Measurements from ENCODE around the gene DIAPH3.
"Not testable (repeated sequence)": the region's sequence is repeated elsewhere in the genome, so short reads cannot be mapped to it uniquely, and the experiment has no call there.

The DIAPH3 gene

DNA sequence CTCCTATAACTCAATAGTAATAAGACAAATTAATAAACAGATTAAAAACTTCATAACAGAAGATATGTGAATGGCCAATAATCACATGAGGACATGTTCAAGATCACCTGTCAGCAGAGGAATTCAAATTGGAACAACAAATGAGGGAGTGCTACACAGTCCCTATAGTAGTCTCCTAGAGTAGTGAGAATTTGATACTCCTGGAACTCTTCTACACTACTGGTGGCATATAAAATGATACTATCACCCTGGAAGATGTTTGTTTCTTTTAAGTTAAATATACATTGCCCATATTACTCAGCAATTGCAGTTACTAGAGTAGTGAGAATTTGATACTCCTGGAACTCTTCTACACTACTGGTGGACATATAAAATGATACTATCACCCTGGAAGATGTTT is 115.4 kb downstream of the DIAPH3 start:
- DNase-seq (ENCODE audit: low read depth, low spot score); H3K4me3 ChIP-seq (ENCODE audit: low read length): not testable (repeated sequence)

- no peak overlapping the region for H3K4me3 ChIP-seq (ENCODE audit: low read length)
- DNase-seq (ENCODE audit: low read depth, low spot score), result no peak
Observed at GRCh38 chr13:60047918-60048317, 115.8 kb downstream of the DIAPH3 start.

DNA sequence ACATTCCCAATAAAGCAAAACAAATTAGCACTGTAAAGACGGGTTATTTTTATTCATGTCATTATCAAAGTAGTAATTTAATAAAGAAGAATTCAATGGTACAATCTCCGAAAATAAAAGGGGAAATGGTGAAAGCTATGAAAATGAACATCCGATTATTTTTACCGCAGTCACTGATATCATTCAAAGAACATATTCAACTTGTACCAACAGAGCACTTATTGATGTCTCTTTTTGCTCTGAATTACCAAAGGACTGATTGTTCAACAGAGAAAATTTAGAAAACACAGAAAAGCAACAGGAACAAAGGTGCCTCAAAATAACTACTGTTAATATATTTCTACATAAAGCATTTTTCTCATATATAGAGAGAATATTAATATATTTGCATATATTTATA is 119.4 kb downstream of the DIAPH3 start:
- no peak for DNase-seq (ENCODE audit: low read depth, low spot score)
- no peak overlapping the region for H3K4me3 ChIP-seq (ENCODE audit: low read length)

DNA sequence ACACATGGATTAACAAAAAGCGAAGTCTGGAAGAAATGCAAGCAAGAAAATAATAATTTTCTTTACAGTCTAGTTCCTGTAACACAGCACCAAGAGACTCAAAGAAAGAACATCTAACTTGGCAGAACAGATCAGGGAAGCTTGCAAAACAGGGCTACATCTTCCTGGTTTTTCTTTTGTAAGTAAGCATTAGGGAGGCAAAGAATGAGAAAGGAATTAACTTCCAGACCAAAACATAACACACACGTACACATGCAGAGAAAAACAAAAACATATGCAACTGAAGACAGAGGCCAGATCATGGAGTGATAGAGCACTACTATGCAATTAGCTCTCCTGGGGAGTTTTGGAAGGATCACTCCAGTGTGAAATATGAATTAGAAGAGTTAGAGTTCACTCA is 120.5 kb downstream of the DIAPH3 start:
- no peak overlapping the region for H3K4me3 ChIP-seq (ENCODE audit: low read length)

GRCh38 chr13:60040668-60041067 is 123.1 kb downstream of the DIAPH3 start:
- DNase-seq (ENCODE audit: low read depth, low spot score), result not testable (repeated sequence)

More for the DNA sequence above, 120.5 kb downstream of the DIAPH3 start:
- no peak for DNase-seq (ENCODE audit: low read depth, low spot score)

DNA sequence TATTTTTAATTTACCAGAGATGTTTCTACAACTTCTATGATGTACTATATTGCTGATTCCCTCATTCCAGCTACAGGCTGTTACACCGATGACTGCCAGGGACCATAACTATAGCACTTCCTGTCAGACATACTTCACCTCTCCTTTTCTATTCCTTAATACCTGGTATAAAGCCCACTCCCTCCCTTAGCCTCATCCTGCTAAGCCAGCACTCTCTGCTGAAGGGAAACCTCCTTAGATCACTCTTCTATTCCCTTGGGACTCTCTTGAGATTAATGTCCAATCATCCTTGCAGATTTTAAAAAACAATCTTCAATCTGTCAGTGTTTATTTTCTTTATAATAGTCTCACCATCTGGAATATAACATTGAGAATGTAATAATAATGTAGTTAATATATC is 127.9 kb downstream of the DIAPH3 start:
- DNase-seq (ENCODE audit: low read depth, low spot score), result no peak
- no peak overlapping the region for H3K4me3 ChIP-seq (ENCODE audit: low read length)

More at GRCh38 chr13:60040668-60041067, 123.1 kb downstream of the DIAPH3 start:
- not testable (repeated sequence) for H3K4me3 ChIP-seq (ENCODE audit: low read length)

GRCh38 chr13:60032851-60033250 is 130.9 kb downstream of the DIAPH3 start:
- H3K4me3 ChIP-seq (ENCODE audit: low read length), result no peak overlapping the region
- no peak for DNase-seq (ENCODE audit: low read depth, low spot score)

DNA sequence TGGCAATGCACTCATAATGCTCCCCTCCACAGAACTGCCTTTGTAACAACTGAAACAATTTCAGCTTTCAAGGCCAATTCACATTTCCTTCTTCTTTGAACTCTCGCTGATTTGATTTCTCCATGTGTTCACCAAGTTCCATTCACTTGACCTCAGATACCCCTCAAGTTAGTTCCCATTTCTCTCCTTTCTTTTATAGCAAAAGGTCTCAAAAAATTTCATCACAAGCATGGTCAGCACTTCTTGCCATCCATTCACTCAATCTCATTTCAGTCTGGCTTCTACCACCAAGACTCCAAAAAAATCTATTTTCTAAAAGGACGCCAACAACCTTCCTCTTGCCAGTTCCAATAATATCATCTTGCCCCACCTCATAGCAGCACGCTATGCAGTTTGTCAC is 135.7 kb downstream of the DIAPH3 start:
- DNase-seq (ENCODE audit: low read depth, low spot score), result no peak
- no peak overlapping the region for H3K4me3 ChIP-seq (ENCODE audit: low read length)

DNA sequence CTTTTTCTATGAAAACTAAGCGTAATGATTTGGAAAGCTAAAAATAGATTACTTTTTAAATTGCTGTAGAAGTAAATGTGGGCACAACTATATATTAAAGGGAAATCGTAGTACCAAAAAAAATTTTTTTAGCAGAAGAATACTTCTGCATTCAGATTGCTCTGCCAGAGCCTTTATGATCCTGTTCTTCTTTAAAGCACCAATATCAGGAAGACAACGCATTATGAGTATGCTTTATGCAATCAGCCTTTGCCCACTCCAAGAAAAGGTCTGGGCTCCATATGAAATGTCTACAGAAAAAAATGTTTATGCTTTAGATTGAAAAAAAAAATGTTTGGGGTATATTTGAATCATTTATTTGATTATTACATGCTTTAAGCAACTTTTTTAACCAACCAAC is 137.4 kb downstream of the DIAPH3 start:
- DNase-seq (ENCODE audit: low read depth, low spot score), result no peak
- H3K4me3 ChIP-seq (ENCODE audit: low read length), result no peak overlapping the region

- no peak for DNase-seq (ENCODE audit: low read depth, low spot score)
- H3K4me3 ChIP-seq (ENCODE audit: low read length), result no peak overlapping the region
Observed at GRCh38 chr13:60020288-60020687, 143.4 kb downstream of the DIAPH3 start.

- peak; percentile 20 for DNase-seq (ENCODE audit: low read depth, low spot score)
- H3K4me3 ChIP-seq (ENCODE audit: low read length), result no peak overlapping the region
Observed at GRCh38 chr13:60019119-60019993, 144.4 kb downstream of the DIAPH3 start.

DNA sequence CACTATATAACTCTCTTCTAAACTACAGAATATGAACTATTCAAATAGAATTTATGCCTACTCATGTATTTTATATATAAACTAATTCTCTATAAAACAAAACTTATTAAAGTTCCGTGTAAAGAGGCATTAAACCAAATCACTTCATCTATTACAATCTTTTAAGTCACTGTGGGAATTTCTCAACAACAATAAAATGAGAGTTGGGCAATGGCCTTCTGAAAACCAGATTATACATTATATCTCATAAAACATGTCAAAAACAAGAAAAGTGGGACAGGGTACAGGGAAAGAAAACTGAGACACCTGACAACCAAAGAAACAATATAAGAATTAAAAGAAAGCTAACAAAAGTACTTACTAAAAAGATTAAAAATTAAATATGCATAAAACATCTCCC is 145.2 kb downstream of the DIAPH3 start:
- DNase-seq (ENCODE audit: low read depth, low spot score), result no peak
- H3K4me3 ChIP-seq (ENCODE audit: low read length), result no peak overlapping the region

DNA sequence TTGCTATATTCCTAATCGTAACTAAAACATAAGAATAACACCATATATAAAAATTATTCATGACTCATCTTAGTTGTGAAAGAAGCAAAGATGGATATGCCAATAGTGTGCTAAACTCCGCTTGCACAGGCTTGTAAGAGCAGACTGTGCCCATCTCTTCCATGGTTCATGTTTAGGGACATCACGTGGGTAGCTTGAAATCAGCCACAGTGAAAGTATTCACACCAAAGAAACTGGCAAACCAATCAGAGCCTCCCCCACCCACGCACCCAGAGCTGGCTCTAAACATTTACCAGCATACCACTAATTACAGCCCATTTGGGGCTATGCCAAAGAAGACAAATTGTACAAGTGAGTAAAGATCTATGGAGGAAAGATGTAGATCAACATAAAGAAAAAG is 147.5 kb downstream of the DIAPH3 start:
- DNase-seq (ENCODE audit: low read depth, low spot score), result no peak
- H3K4me3 ChIP-seq (ENCODE audit: low read length), result no peak overlapping the region

GRCh38 chr13:60013166-60013565 is 150.6 kb downstream of the DIAPH3 start:
- no peak for DNase-seq (ENCODE audit: low read depth, low spot score)
- H3K4me3 ChIP-seq (ENCODE audit: low read length), result no peak overlapping the region

GRCh38 chr13:60012488-60012887 is 151.2 kb downstream of the DIAPH3 start:
- no peak overlapping the region for H3K4me3 ChIP-seq (ENCODE audit: low read length)
- no peak for DNase-seq (ENCODE audit: low read depth, low spot score)

DNA sequence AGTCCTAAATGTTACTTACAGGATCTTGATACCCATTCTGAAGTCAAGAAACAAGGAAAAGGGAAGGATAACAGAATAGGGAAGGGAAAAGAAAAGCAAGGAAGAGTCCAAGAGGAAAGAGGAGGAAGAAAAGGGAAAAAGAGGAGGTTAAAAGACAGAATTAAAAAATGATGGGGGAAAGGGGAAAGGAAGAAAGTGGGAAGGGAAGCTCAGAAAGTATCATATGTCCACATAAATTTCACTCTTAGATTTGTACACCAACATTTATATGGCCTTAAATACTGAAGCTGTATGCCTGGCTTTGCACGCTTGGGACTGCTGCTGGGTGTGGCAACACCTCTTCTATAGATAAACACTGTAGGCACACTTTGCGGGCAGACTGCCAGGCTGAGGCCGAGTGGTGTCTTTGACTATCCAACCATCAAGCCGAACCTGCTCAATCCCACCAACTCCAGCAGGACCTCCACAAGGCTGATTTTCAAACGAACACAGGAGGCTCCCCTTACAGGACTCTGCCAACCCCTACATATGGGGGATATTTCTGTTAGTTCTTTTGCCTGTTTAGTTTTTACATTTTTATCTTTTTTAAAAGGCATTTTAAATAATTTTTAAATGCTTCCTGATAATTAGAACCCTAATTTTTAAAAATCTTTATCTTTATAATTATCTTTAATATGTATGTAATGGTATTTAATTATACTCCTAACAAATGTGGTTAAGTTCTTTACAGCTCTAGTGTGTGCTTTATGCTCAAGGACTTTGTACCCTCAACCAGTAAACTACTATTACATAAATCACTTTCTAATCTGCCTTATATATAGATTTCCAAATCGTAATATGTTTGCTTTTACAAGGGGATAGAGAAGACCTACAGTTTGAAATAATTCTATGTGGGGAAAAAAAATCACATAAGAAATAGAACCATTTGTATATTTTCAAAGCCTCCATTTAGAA is 154.2 kb downstream of the DIAPH3 start:
- DNase-seq (ENCODE audit: low read depth, low spot score), result no peak
- no peak overlapping the region for H3K4me3 ChIP-seq (ENCODE audit: low read length)

- no peak overlapping the region for H3K4me3 ChIP-seq (ENCODE audit: low read length)
- DNase-seq (ENCODE audit: low read depth, low spot score), result no peak
Observed at GRCh38 chr13:60001889-60002288, 161.8 kb downstream of the DIAPH3 start.

- DNase-seq (ENCODE audit: low read depth, low spot score), result no peak
- H3K4me3 ChIP-seq (ENCODE audit: low read length), result no peak overlapping the region
Observed at GRCh38 chr13:60000976-60001375, 162.8 kb downstream of the DIAPH3 start.

GRCh38 chr13:60000081-60000480 is 163.6 kb downstream of the DIAPH3 start:
- no peak for DNase-seq (ENCODE audit: low read depth, low spot score)
- H3K4me3 ChIP-seq (ENCODE audit: low read length), result no peak overlapping the region

GRCh38 chr13:59997976-59998375 is 165.8 kb downstream of the DIAPH3 start:
- no peak overlapping the region for H3K4me3 ChIP-seq (ENCODE audit: low read length)
- no peak for DNase-seq (ENCODE audit: low read depth, low spot score)

All from Jurkat, Clone E6-1 (cell line).